ENCODE results near the gene ANO7. TPM values are rescaled to one million over a fixed set of nuclear protein-coding genes. Genes with fewer than 3 reads are reported as not detected.

ANO7 gene
- total and polyA plus RNA-seq, 2 of the 13 experiments (the other 11 are each of a cell fraction or from before 2014, with no cell fraction given): 4.1 to 4.9 TPM

- Histone ChIP-seq H4K20me1 (ENCODE audit: insufficient read depth, low read length) (peaks cover 45% of the 10 kb centered on the region; the same call in 1 of the 2 replicates), H3K79me2 (ENCODE audit: insufficient read depth, low read length) (peaks cover 12% of the 10 kb centered on the region), H3K27ac (ENCODE audit: extremely low read length, insufficient read depth, low read length) (no peak overlapping the region), H3K36me3 (replicated peaks in 1 of 2; ENCODE audit: control insufficient read depth in 1 of 2, insufficient read depth in 2 of 2, low read length in 2 of 2) (peaks cover 80 to 98% of the 10 kb centered on the region in 2 experiments), H3K4me3 (replicated peaks in 1 of 3; ENCODE audit: insufficient read depth in 1 of 3, low read depth in 2 of 3, low read length in 3 of 3) (no peak overlapping the region), H3K9ac (ENCODE audit: insufficient read depth, low read depth, low read length) (no peak overlapping the region), H3K4me2 (ENCODE audit: low read depth, low read length) (no peak overlapping the region), H3K4me1 (ENCODE audit: insufficient read depth, low read length) (no peaks in the 10 kb centered on the region), H3K9me3 (ENCODE audit: low read length) (no peaks in the 10 kb centered on the region), H2AFZ (ENCODE audit: low read length) (no peak overlapping the region), H3K27me3 (ENCODE audit: control insufficient read depth in 1 of 2, insufficient read depth in 2 of 2, low read length in 2 of 2) (no peaks in the 10 kb centered on the region)
- ChIA-PET CTCF (ENCODE audit: low intra/inter-chr PET ratio, low total read pairs) (no interaction called here), POLR2A (no interaction called here)
- no peak for ATAC-seq
- in situ Hi-C loops (cut with HindIII; ENCODE audit: extremely low pct_ligation_motif_present, low pct_unique_long_range_greater_than_20kb): no loop called here
- 99% methylated on average over 6 of the region's 6 CpGs for WGBS (ENCODE audit: low lambda C conversion rate)
- BruUV-seq (replicated peaks): no TSS peak
- no peak for DNase-seq (ENCODE audit: low spot score)
- intact Hi-C loops (cut with micrococcal nuclease; ENCODE audit: unreplicated experiment): no loop called here
- FAIRE-seq: no peak
- TF ChIP-seq HNRNPL (IDR thresholded peaks at IDR 0.05; ENCODE audit: low read depth, low read length) (no peak), ZNF883 (CRISPR knock-in tag; IDR thresholded peaks at IDR 0.05; ENCODE audit: not compliant biosample characterization) (no peak), PAXIP1 (CRISPR knock-in tag; conservative IDR thresholded peaks at IDR 0.05) (no peak), BRD4 (CRISPR knock-in tag; IDR thresholded peaks at IDR 0.05) (no peak), KDM5B (CRISPR knock-in tag; IDR thresholded peaks at IDR 0.05; ENCODE audit: borderline replicate concordance) (no peak), RBM22 (optimal IDR thresholded peaks at IDR 0.05; ENCODE audit: low read length) (peak; percentile 96), REST (IDR thresholded peaks at IDR 0.05; ENCODE audit: borderline replicate concordance in 1 of 2, low read depth in 1 of 2, low read length in 2 of 2) (no peak), SETDB1 (CRISPR knock-in tag; IDR thresholded peaks at IDR 0.05; ENCODE audit: borderline replicate concordance) (no peak), ZNF644 (CRISPR knock-in tag; IDR thresholded peaks at IDR 0.05; ENCODE audit: low read depth) (no peak), BATF2 (CRISPR knock-in tag; IDR thresholded peaks at IDR 0.05) (0 out of 2 replicates have a peak, but pooled peaks have one; percentile 29), SRY (CRISPR knock-in tag; IDR thresholded peaks at IDR 0.05) (no peak), KLF13 (CRISPR knock-in tag; IDR thresholded peaks at IDR 0.05) (no peak), NONO (IDR thresholded peaks at IDR 0.05) (no peak), NONO (CRISPR knock-in tag; conservative IDR thresholded peaks at IDR 0.05) (0 out of 2 replicates have a peak, but pooled peaks have one; percentile 9), POLR2AphosphoS2 (IDR thresholded peaks at IDR 0.05; ENCODE audit: low read depth, low read length) (peak; percentile 85; the same call in 1 of the 2 replicates), FOXC1 (CRISPR knock-in tag; IDR thresholded peaks at IDR 0.05; ENCODE audit: borderline replicate concordance) (no peak), POLR2G (IDR thresholded peaks at IDR 0.05; ENCODE audit: low read depth, low read length) (peak; percentile 22; the same call in 1 of the 2 replicates)
These were observed 48.6 kb downstream of the ANO7 start for GRCh38 chr2:241237047-241237446.
